GM13976 (cell line): ENCODE measurements around the gene CDAN1.

ENCODE experiments used
- DNase-seq: peaks from one replicate; pipeline ENCODE4 v3.0.0; 2012; ENCODE audit warnings: low spot score
- in situ Hi-C: fragments of 300-500 bp; cut with MboI; formaldehyde crosslinking; loops from one replicate; pipeline ENCODE4 v1.12.0; 2022; ENCODE audit warnings: low sequenced_read_pairs, mixed read lengths, inconsistent platforms; ENCODE audit not compliant: unreplicated experiment
- TF ChIP-seq, protein P1 (sequence below): IDR thresholded peaks from 2 replicates; pipeline ENCODE4 v1.5.1; 2012; ENCODE audit warnings: borderline replicate concordance, mild to moderate bottlenecking; ENCODE audit not compliant: insufficient read depth; ENCODE audit errors: extremely low read depth, missing control alignments, control extremely low read depth

Gene CDAN1

DNA sequence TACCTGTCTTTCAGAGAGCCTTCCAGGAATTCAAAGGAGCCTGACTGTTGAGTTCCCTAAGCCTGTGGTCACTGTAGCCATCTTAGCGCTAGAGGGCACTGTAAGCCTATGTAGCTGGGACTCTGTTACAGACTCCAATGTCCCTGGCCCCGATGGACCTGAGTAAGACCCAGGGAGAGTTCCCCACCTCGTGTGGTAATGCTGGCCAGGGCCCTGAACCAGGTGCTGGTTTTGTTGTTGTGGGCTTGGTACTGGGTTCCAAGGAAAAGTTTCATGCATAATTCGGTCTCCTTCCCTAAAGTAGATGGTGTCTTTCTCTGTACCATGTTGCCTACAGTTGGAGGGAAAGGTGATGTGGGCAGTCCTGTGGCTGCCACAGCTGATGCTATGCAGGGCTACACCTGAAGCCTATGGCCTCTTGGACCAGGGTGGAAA is 32.4 kb downstream of the CDAN1 start:
- TF ChIP-seq, protein P1, sequence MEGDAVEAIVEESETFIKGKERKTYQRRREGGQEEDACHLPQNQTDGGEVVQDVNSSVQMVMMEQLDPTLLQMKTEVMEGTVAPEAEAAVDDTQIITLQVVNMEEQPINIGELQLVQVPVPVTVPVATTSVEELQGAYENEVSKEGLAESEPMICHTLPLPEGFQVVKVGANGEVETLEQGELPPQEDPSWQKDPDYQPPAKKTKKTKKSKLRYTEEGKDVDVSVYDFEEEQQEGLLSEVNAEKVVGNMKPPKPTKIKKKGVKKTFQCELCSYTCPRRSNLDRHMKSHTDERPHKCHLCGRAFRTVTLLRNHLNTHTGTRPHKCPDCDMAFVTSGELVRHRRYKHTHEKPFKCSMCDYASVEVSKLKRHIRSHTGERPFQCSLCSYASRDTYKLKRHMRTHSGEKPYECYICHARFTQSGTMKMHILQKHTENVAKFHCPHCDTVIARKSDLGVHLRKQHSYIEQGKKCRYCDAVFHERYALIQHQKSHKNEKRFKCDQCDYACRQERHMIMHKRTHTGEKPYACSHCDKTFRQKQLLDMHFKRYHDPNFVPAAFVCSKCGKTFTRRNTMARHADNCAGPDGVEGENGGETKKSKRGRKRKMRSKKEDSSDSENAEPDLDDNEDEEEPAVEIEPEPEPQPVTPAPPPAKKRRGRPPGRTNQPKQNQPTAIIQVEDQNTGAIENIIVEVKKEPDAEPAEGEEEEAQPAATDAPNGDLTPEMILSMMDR = peak; percentile 65
- peak; percentile 73 for DNase-seq
- in situ Hi-C loops = loop anchor here (10.0 kb wide), 1 partner anchor 220 kb away; the partner anchor contains the start of gene TTBK2

DNA sequence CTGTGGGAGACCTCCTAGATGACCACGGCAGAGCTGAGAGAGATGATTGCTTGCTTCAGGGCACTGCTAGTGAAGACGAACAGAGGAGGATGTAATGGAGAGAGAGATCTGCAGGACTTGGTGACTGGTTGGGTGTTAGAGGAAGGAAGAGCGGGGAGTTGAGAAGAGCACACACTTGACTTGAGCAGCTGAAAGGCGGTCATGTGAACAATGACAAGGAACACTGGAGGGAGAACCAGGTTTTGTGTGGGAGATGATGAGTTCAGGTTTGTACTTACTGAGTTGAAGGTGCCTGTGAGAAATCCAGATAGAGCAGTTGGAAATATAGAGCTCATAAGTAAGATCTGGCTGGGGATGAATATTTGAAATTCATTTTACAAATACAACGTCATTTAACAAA is 40.3 kb downstream of the CDAN1 start:
- in situ Hi-C loops = no loop called here
- TF ChIP-seq, protein P1 = no peak
- DNase-seq = no peak

DNA sequence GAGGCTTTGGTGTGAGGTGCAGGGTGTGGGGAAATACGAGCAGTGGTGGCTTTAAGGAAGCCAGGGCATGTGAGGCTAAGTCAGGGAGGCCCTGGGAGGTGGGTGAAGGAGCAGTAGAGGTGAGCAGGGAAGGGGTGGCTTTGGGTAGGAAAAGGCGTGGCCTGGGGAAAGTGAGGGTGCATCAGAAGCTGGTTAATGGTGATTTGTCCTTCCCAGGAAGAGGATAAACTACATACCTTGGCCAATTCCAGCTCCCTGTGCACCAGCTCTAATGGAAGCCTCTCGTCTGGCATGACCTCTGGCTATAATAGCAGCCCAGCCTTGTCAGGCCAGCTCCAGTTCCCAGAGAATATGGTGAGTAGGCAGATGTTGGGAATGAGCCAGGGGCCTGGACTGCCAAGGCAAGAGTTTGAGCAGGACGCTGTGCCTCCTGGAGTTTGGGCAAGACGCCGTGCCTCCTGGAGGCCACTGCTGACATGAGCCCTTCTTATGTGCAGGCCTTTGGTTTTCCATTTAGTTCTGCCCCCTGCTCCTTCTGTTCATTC is 41.3 kb downstream of the CDAN1 start:
- TF ChIP-seq, protein P1 = no peak
- DNase-seq = no peak
- in situ Hi-C loops = no loop called here

DNA sequence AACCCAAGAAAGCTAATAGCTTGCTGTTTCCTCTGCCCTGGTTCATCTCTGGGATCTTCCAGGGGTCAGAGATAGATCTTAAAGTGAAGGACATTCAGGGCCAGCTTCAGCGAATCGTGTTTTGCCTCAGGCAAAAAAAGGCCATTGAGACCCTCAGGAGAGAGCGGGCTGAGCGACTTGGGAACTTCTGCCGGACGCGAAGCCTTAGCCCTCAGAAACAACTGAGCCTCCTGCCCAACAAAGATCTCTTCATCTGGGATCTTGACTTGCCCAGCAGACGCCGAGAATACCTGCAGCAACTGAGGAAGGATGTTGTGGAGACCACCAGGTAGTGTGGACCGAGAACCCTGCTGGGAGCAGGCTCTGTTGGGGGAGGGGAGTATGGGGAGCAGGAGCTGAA is 42.5 kb downstream of the CDAN1 start:
- TF ChIP-seq, protein P1 = no peak
- DNase-seq = no peak
- in situ Hi-C loops = no loop called here

DNA sequence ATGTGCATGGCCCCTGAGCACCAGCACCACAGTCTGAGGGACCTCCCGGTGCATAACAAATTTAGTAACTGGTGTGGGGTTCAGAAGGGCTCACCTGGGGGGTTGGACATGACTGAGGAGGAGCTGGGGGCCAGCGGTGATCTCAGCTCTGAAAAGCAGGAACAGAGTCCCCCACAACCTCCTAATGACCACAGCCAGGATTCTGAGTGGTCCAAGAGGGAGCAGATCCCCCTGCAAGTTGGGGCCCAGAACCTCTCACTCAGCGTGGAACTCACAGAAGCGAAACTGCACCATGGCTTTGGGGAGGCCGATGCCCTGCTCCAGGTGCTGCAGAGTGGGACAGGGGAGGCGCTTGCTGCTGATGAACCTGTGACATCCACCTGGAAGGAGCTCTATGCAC is 43.0 kb downstream of the CDAN1 start:
- TF ChIP-seq, protein P1 = no peak
- in situ Hi-C loops = no loop called here
- no peak for DNase-seq

DNA sequence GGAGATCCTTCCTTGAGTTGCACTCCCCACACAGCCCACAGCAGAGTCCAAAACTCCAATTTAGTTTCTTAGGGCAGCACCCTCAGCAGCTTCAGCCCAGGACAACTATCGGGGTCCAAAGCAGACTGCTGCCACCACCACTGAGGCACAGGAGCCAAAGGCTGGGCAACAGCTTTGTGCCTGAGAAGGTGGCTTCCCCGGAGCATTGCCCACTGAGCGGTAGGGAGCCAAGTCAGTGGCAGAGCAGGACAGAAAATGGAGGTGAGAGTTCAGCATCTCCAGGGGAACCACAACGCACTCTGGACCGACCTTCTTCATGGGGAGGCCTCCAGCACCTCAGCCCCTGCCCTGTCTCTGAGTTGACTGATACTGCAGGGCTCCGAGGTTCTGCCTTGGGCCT is 43.4 kb downstream of the CDAN1 start:
- TF ChIP-seq, protein P1 = no peak
- in situ Hi-C loops = no loop called here
- no peak for DNase-seq
